CD4-positive, alpha-beta T cell treated with Interferon gamma for 1 hour (primary cell): Measurements from ENCODE around the gene PLEKHG1.

ENCODE experiments used
- DNase-seq: peaks from one replicate; pipeline ENCODE4 v3.0.0-alpha.2; 2020

The PLEKHG1 gene

DNA sequence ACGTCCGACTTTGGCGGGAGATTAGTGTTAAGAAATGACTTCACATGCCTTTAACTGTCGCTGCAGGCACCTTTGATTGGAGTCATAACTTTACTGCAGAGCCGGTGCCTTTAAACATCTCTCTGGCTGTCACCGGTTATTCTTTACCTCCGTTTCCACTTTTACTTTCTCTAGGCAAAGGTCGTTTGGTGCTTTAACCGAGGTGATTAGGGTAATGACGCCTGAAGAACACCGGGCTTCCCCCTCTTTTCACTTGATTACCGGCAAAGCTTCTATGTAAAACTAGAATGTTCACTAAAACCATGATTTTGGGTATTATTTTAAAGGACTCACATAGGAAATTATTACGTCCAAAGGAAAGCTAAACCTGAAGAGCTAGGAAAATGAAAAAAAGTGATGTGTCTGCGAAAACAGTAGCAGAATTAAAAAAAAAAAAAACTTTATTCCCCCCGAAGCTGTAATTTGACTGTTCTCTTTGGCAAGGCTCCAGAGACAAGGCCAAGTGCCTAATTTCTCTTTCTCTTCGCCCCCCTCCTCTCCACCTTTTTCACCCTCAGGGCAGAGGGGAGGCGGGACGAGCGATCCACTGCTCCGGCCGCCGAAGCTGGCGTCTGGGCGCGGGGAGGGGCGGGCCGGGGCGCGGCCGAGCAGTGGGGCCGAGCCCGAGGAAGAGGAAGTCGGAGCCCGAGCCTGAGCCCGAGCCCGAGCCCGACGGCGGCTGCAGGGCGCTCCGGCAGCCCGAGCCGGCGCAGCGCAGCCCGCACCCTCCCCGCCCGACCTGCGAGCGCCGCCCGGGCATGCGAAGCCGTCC, at the start of gene PLEKHG1:
TSS of gene PLEKHG1 (plus strand) at position 687 of the 811 bp plus-strand sequence. CDS start 133,797 bp downstream, outside the sequence.
- peak; percentile 76 for DNase-seq

DNA sequence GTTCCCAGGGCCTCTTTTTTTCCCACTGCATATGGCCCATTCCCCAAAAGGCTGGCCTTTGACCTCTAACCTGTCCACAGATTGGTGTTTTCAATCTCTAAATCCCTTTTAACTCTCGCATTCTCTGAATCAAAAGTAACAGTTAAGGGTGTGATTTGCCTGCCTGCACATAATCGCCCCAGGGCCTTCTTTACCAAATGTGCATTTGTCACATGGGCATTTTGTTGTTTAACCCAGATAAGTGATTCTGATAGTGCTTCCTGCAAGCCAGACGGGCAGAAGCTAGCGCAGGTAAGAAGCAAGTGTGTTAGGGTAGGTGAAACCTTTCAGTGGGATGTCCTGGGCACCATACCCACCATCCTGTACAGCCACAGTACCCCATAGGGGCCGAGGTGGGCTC, 49.4 kb upstream of the PLEKHG1 start:
- DNase-seq, result no peak

DNA sequence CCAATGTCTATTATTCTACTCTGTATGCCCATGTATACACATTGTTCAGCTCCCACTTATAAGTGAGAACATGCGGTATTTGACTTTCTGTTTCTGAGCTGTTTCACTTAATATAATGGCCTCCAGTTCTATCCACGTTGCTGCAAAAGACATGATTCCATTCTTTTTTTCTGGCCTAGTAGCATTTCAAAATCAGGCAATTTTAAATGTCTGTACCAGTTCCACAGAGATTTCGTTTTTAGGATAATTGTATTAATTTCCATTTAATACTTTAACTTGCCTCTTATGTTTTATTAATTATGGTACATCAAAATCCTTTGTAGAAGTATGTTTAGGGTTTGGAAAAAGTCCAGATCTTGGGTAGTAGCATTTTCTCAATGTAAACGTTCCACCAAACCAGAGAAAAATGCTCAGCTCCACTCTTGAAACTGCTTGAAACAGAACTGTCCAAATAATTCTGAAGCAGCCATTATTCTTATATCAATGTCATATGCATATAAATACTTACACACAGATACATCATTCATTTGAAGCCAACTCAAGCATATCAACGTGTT, 42.6 kb upstream of the PLEKHG1 start:
- no peak for DNase-seq

DNA sequence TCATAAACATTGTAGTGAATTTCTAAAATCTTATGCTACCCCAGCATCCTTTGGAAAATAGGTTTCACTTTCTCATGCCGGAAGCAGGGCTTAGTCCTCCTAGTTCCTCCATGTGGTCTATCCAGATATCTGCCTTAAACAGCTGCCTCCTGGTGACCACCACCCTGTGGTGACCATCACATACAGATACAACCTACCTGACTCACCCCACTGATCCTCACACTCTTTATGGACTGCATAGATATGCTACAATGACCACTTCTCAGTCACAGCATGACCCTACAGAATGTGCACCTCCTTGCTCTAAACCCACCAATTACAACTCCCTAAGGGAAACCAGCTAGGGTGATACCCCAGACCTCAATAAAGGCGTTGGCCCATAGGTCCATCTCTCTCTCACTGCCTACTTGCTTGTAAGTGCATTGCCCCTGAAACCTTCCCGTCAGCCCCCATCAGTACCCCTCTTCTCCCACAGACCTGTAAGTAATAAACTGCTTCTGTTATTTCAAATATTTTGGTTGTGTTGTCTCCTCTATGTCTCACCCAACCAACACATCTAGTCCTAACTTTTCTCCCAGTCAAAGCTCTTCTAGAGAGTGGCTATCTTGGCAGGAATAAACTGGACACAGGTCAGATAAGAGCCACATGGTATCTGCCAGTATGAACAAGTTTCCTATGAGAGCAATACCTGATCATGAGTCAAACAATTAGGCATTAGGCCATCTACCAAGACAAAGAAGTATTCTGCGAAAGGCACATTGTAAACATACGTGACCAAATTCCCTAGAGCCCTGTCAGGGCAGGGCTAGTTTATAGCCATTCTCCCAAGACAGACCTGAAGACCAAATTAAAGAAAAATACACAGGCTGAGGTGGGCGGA, 39.4 kb upstream of the PLEKHG1 start:
- no peak for DNase-seq

DNA sequence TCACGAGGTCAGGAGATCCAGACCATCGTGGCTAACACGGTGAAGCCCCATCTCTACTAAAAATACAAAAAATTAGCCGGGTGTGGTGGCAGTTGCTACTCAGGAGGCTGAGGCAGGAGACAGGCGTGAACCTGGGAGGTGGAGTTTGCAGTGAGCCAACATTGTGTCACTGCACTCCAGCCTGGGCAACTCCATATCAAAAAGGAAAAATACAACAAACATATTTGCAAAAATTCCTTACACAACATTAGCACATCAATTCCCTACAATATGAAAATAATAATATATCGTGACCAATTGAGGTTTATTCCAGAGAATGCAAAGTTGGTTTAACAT, 38.8 kb upstream of the PLEKHG1 start:
- no peak for DNase-seq

DNA sequence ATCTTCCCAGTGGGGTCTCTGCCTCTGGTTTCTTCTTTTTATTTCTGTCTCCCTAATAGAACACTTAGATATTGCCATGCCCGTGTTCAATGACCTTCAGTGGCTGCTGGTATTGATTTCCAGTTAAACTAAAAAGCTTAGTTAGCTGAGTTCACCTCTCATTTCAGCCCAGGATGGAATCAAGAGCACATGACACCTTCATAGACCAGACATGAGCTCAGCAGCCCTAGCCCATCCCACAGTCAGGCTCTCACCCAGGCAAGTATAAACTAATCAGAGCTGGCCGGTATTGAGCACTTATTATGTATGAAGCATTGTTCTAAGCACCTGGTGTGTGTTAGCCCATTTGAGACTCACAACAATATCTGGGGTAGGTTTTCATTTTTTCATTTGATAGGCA, 33.7 kb upstream of the PLEKHG1 start:
- no peak for DNase-seq

DNA sequence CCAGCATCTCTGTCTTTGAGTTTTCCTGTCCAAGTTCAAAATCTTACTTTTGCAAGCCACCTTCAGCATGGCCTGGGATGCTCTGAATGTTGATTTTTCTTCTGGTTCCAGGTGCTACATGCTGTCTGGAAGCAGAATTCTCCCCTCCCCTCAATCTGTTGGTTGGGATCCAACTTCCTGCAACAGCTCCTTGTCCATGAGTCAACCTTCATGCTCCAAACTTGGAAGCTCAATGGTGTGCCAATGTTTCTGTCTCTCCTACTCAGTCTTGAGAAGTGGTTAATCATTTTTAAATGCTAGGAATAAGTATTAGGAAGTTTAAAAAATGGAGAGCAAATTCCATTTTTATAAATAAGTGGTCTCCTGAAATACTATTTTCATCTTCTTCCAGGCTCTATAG, 33.2 kb upstream of the PLEKHG1 start:
- no peak for DNase-seq

DNA sequence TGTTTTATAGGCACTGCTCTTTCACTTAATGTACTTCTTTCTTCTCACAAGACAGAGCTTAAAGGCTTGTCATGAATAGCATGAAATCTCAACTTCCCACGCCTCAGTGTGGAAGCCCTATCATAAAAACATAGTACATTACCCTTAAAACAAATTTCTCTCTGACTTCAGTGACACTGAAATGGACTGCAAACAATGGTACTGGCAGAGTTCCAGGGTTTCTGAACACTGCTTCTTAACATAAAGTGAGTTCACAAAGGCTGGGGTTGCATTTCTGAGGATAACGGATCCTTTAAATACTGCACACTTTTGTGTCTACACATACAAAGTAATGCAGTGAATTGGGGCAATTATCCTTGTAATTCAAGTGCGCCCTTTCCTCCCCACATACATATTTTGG, 32.3 kb upstream of the PLEKHG1 start:
- no peak for DNase-seq

DNA sequence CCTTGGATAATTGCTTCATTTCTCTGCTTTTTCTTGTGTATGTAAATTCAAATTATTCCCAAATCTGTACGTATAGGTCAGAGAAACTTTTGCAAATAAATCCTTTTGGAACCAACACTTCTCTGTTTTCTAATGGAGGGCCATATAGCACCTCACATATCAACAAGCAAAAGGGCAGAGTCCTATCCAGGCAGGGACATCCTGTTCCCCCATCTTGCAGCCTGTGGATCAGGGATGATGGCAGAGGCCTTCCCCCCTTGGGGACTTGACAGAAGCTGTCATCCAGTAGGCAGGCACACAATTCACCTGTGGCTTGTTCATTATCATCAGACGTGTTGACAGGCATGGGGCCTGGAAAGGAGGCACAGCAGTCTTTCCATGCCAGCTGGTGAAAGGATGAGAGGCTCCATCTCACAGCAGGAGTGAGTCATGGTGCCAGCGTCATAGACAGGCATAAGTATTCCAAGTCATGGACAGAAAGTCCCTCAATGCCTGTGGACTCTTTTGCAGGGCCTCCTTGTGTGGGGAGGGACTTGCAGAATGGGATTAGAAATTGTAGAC, 31.8 kb upstream of the PLEKHG1 start:
- DNase-seq, result no peak

DNA sequence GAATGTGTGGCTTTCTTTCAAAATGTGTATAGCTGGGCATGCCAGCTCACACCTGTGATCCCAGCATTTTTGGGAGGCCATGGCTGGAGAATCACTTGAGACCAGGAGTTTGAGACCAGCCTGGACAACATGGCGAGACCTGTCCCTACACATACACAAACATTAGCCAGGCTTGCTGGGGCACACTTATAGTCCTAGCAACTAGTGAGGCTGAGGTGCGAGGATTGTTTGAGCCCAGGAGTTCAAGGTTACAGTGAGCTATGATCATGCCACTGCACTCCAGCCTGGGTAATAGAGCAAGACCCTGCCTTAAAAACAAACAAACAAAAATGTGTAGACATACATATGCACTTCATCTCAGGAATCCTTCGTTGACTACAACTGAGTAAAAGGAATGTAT, 31.1 kb upstream of the PLEKHG1 start:
- DNase-seq, result no peak

DNA sequence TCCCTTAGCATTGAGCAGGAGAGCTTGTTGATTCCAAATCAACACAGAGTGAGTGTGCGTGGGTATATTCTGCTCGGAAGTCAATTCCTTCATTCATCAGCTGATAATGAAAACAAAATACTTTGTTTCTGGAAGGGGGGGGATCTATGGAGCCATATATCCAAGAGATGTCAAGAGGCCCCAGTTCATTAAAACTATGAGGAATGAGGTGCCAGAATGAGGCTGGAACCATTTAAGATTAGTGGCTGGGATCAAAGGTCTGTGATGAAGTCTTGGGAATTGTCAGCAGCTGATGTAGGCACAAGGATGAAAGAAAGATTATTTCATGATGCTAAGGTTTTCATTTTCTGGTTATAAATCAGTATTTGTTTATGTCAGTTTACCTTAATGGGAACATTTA, 30.5 kb upstream of the PLEKHG1 start:
- DNase-seq, result no peak

DNA sequence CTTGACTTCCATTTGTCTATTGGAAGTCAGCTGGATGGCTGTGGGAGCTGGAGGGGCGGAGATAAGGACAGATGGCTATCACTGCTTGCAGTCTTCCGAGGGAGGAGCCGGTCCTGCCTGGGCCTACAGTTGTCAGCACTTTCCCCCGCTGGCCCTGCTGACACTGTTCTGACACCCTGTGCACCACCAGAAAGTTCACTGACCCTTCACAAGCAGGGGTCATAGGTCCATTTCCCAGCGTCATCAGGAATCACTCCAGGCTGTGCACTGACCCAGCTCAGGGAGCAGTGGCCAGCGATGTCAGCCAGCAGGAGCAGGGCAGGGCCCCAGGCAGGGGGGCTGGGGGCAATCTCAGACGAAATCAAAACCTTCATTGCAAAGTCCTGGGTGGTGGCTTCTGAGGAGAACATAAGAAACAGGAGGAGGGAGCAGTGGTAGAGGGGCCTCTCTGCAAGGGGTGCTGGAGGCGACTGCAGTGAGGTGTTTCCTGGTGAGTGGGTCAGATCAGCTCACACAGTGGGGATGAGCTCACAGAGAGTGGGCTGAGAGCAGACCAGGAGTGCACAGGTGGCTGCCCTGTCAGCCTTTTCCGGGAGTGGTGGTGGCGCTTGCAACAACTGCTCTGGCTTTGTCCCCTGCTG, 26.5 kb upstream of the PLEKHG1 start:
- no peak for DNase-seq

DNA sequence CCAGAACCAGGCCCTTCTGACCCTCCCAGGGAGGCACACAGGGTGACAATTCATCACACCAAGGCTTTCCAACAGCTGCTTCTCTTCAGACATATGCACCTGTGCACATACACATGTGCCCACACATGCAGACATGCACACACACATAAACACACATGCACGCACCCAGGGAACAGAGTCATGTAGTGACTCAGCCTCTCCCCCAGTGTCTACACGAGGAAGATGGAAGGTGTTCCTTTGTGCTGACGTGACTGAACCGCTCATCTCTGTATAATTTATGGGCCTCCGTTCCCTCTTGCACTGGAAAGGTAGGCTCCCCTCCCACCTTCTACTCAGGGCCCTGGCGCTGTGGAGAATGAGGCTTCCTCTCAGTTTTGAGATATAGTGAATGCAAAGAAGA, 23.8 kb upstream of the PLEKHG1 start:
- no peak for DNase-seq

DNA sequence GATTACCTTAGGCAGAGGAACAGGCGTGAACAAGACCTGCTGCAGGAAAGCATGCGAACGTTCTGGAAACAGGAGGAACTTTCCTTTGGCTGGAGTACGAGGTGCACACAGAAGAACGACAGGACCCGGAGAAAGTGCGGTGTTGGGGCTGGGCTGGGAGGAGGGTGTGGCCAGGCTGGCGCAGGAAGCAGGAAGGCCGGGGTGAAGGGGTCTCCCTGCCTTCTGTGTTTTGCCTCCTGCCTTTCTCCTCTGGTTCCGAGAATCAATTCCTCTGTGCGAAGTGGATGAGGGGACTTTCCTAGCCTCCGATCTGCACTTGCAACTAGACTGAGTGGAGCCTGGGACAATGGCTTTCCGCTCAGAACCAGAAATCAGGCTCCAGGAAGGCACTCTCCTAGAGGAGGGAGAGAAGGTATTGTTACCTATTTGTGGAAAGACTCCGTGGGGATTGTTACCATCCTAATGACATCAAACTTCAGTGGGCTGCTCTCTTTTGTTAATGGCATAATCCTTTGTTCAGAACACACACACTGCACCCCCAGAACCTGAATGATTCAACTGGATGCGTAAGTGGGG, 22.9 kb upstream of the PLEKHG1 start:
- DNase-seq, result no peak

DNA sequence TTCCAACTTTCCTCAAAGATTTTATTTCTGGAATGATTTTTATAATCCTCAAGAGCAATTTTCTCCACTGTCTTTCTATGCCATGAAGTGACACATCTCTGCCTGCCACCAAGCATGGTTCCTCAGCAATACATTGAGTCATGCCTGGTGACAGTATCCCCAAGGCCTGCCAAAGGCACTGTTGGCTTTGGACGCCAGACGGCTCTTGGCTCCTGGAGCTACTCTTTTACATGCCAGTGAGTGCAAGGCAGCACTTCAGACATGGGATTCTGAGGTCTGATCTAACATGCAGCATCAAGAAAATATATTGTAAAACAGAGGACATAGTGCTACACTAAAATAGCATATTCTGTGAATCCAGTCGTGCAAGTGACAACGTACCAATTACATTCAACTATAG, 20.1 kb upstream of the PLEKHG1 start:
- DNase-seq, result no peak

DNA sequence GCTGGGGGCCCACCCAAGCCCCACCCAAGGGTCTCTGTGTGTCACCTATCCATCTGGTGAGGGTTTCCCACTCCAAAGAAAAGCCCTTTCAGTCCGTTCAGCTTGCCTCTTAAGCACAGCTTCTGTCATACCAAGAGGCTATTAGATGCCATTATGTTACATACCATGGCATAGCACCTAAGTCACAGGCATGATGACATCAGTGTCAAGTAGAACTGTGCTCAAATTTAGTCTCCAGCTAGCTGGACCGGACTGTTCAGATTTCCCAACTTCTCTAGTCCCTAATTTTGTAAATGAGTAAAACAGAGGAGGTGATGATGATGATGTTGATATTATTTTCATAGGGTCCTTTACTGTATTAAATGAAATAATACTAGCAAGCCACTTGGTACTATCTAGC, 19.2 kb upstream of the PLEKHG1 start:
- no peak for DNase-seq

DNA sequence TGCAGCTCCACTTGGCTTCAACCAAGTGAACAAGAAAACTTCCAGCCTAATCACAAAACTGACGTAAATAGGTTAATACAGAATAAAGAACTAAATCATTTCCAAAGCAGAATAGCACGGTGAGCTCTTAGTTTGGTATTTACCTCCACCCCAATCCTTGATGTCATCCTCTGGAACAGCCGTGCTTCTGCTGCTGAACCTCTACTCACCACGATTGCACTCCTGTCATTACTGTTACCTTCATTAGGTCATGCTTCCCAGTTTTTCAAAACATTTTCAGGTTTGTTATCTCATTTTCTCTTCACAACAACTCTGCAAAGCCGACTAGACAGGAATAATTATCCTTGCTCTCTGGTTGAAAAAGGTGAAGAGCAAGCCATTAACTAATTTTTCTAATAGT, 15.6 kb upstream of the PLEKHG1 start:
- no peak for DNase-seq

DNA sequence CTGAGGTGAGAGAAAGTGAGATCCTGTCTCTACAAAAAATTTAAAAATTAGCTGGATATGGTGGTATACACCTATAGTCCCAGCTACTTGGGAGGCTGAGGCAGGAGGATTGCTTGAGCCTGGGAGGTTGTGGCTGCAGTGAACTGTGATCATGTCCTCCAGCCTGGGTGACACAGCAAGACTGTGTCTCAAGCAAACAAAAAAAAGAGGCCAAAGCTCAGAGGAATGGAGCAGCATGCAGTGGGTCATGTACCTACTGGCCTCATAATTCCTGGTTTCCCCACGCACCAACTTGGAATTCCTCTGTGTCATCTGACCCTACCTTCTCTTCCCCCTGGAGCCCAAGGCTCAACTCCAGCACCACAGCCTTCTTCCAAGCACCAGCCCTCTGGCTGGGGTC, 15.1 kb upstream of the PLEKHG1 start:
- no peak for DNase-seq

DNA sequence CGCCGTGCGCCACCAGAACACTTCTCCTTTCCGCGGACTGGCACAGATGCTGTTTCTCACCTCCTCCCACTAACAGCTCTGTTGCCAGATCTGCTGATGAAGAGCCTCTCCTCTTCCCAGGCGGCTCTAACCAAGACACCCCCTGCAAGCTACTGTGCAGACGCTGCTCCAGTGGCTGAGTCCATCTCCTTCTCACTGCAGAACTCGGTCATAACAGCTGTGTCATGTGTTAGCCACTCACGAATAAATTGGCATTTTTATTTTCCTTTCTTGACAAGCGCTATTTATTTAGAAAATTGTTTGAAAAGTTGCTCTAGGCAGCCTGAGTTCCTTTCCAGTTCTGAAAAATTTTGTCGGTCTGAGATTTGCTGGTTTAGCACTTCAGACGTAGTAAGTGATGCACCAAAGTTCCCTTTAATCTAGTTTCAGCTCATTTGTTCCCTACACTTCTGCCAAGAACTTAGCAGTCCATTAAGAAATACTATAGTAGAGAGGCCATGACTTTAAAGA, 12.8 kb upstream of the PLEKHG1 start:
- DNase-seq, result no peak

DNA sequence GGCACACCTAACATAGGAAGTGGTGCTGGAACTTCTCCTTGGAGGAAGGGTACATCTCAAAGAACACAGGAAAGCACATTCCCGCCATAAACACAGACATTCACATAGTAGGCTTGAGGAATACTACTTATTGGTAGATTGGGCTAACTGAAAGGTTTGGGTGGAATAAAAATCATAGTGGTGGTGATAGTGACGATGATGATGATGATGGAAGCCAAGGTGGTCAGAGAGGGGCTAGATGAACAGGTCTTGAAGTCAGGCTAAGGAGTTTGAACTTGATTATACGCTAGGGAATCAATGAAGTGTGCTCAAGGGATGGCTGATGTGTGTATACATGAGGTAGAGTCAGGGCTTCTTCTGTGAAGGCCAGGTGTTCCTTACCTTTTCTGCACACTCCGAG, 12.0 kb upstream of the PLEKHG1 start:
- DNase-seq, result no peak

DNA sequence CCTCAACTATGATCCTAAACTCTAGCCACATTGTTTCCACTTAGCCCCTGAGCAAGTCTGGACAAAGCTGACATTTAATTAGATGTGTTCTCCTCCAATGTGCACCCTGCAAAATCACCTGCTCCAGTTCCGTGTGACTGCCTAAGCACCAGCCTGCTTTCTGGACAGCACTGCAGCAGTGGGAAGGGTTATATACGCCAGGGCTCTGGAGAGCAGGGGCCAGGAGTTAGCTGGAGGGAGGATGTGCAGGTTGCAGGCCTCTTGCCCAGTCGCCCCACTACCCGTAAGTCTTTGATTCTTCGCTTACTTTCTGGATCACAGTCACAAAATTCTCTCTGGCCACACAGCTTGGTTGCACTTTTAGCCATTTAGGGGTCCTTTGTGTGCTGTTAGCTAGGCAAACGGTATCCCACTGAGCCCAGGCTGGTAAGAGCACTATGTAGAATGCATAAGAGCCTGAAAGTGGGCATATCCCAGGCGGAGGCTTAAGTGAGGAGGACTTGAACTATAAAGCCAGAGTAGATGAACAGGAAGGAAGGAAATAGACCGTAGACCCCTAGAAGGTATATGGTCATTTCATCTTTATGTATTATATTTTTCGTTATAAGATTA, 10.7 kb upstream of the PLEKHG1 start:
- DNase-seq, result no peak

DNA sequence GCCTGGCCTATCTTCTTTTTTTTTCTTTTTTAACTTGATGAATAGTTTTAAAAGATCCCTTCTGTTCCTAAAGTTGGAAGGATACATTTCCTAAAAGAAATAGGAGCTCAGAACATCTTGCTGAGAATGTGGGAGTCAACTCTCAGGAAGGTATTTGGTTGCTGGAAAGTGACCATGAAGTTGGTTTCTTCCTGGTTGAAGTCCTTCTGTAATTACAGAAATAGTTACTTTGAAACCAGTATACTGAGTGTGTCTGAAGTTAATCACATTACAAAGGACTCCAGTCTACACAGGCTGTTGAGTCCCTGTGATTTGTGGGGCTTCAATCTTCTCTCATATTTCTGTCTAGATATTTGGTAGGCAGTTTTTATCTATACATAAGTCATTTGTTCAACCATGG, 9.8 kb upstream of the PLEKHG1 start:
- DNase-seq, result no peak
